Endothelial cell of hepatic sinusoid (primary cell): ENCODE data around the gene RPP30.

Experiments
- in situ Hi-C: cut with HindIII; loops from 2 replicates; pipeline ENCODE4 v1.10.0; 2017; ENCODE audit warnings: low sequenced_read_pairs

The RPP30 gene

GRCh38 chr10:90915766-90916075, 43.9 kb downstream of the RPP30 start:
- in situ Hi-C loops, result no loop called here

- in situ Hi-C loops, result no loop called here
Measured at GRCh38 chr10:90916392-90917237, 44.8 kb downstream of the RPP30 start.

- in situ Hi-C loops, result no loop called here
Measured at GRCh38 chr10:90917238-90917967, 45.6 kb downstream of the RPP30 start.

DNA sequence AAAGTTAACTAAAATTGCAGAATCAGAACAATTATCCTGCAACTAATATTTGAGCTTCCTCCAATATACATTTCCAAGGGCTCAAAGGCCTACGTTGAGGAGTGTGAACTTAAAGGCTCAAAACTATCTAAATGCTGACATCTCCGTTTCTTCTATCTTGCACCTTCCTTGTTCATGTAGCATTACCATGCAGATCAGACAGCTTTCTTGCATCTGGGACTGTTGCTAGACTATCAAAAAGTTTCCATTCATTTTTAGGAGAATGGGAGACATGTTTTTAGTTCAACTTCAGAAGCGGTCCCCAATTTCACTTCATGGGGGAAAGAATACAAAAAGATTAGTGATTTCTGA, 46.2 kb downstream of the RPP30 start:
- in situ Hi-C loops, result no loop called here

DNA sequence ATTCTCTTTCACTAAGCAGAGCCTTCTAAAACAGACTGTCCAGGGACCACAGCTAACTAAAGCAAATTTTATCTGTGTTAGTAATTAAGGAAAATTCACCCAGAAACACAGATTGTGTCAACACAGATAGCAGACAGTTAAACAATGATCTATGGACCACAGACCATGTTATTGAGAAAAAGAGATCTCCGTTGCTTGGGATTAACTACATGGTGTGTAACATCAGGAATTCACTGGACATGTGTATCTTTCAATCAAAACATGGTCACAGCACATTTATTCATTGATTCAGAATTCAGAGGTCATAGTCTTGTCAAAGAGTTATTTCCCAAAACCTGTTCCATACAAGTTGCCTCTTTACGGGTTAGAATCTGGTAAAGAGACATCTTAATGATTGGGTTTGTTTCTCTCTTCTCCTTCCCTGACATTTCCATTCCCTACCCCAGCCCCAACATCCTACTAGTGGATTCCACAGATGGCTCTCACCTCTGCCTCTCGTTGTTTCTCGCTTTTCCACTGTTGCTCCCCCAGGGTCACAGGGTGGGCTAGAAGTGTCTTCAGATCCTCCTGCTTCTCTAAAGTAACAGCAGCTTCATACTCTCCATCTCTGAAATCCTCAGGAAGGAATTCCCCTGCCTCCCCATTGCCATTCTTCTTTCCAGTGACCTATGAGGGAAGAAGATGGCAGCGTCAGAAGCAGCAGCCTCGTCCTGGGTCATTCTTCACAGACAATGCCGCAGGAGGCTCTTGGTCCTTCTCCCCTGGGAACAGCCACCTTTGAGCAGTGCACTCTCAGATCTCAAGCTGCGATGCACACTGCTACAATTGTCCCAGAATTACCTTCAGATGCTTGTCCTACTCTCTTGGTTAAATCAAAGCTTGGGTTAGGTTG, 48.2 kb downstream of the RPP30 start:
- in situ Hi-C loops, result no loop called here

DNA sequence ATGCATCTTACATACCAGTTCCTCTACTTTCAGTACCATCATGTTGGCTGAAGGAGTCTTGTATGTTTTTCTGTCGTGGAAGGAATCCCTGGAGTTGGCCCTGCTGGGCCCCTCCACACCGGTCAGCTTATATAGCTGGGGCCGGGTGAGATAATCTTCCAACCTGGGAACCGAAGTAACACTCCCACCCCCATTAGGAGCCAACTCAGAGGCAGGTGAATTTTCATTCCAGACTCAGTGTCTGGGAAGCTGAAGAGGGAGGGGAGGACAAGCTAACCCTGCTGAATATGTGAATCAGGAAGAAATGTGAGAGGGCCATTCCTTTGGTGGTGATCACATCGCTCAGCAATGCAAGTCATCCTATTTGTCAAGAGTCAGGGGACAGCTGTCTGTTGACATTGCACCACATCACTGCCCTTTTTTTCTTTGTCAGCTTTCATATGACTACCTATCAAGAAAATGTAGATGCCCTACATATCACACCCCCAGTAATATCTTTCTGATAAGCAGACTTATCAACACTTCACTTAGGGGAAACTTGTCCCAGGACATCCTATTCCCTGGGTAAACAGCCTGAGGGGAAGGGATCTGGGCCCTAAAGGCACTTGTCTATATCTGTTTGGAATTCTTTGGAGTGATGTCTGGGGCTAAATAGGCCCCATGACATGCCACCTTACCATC, 49.4 kb downstream of the RPP30 start, which contains the start of gene ANKRD1:
Gene ANKRD1, minus strand, starts transcription at position 102 of the 681 bp plus-strand sequence. Its CDS starts 60 bp downstream, at position 42.
- in situ Hi-C loops, result no loop called here

DNA sequence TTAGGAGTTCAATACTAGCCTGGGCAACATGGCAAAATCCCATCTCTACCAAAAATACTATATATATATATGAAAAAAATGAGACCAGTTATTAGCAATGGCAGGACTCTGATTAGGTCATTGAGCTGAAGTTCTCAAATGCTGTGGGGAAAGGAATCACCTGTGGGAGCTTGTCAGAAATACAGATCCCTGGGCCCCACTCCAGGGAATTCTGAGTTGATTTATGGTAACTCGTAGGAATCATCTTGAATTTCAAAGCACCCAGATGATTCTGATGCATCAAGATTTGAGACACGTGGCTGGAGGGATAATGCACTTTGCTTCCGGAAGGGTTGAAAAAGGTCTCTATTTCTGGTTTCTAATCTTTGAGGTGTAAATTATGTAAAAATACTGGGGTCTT, 50.1 kb downstream of the RPP30 start:
- in situ Hi-C loops, result no loop called here

DNA sequence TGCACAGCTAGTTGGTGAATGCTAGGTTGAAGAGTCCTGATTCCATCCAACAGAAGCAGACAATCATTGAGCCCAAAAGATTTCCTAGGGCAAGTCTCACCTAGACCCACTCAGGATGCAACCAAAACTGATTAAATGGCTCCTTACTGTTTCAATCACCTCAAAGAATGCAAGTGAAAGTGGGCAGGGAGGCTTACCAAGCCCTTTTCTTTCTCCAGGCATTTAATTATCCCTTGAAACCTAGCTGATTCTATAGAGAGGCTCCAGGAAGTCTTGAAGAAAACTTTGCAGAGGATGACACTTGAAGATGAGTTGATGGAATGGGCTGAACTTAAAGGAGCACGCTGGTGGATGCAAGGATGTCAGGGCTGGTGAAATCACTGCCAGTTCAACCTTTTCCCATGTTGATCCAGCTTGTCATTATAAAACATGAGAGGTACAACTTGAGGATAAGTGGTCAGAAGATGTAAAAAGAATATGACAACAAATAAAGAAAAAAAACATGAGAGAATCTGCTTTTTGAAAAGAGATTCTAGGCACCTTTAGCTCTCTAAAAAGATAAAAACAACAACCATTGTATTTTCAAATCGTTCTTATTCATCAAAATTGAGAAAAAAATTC, 51.4 kb downstream of the RPP30 start:
- in situ Hi-C loops, result no loop called here

- in situ Hi-C loops, result no loop called here
Measured at GRCh38 chr10:90924552-90924951, 52.8 kb downstream of the RPP30 start.

- in situ Hi-C loops, result no loop called here
Measured at GRCh38 chr10:90925079-90926029, 53.6 kb downstream of the RPP30 start.

DNA sequence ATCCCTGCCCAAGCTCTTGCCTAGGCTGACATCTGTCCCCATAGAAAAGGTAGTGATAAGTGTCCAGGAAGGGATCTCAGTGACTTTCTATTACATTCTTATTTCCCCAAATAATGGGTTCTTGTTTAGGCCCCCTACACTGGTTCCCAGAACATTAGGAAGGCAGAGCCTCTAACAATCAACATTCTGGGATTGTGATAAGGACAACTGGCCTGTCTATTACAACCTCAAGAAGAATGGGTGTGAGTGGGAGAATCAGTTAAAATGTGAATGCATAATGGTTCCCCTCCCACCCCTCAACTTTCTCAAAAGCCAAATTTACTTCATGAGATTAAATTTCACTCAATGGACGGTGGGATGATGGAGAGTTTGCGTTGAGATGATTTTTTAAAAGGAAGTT, 55.5 kb downstream of the RPP30 start:
- in situ Hi-C loops, result no loop called here

GRCh38 chr10:90929179-90929578, 57.4 kb downstream of the RPP30 start:
- in situ Hi-C loops, result no loop called here

DNA sequence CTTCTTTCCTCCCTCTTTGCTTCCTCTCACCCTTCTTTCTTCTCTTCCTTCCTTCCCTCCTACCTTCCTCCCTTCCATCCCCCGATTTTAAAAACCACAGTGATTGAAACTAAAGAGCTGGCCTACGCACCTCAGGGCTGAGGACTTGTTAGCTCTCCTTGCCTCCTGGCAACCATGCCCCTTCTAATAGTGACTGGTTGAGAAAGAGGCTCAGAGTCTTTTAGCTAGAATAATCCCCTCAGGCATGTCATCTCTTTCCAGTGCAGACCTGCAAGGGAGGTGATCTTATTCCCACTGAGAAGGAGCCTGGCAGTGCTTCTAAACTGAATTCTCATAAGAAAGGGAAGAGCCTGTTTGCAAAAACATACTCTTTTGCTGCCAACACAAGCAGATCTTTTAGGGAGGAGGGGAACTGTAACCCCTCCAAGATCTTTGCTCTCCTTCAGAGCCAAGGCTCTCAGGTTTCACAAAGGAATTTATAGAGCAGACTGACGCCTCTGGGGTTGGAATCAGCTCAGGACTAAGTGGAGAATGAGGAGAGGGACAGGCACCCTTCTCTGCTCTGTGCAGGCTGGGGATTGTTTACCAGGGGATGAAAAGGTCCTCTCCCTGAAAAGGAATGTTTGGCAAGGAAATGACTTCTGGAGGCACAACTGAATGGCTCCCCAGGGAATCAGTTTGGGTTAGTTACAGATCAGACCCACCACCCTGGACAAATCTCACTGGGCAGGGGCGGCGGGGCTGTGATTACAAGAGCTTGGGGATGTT, 58.5 kb downstream of the RPP30 start:
- in situ Hi-C loops, result no loop called here

DNA sequence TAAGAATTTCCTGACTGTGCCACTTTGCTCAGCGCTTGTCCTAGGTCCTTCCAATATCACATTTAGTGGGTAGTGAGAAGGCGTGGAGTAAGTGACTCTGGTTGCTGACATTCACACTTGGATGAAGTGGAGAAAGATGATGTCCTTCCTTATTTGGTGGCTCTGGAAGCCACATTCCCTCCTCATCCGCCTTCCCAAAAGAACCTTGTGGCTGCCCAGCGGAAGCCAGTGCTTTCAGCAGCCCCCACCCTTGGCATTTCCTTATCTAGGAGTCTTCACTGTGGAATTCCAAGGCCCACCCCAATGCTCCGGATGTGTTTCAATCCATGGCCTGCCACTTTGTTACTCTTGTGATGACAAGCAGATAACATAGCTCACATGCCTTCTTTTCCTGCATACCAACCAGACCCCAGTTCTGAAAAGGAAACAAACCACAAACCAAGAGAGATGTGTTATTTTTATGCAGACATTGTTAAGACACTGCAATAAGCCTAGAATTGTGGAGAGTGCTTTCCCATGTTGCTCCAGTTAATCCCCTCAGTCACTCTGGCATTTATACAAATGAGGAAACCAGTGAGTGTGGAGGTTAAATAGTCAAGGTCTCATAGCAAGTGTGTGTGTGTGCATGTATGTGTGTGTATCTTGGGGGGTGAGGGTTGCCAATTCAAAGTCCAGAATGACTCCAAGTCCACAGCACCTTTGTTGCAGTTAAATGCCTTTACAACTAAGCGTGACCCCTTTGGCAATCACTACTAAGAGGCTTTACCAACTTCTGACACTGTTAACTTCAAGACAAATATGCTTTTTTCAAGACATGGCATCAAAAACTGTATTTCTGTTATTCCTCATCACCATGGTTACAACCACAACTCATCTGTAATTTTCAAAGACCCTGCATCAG, 59.4 kb downstream of the RPP30 start:
- in situ Hi-C loops, result no loop called here

GRCh38 chr10:90935581-90936275, 64.0 kb downstream of the RPP30 start:
- in situ Hi-C loops, result no loop called here

DNA sequence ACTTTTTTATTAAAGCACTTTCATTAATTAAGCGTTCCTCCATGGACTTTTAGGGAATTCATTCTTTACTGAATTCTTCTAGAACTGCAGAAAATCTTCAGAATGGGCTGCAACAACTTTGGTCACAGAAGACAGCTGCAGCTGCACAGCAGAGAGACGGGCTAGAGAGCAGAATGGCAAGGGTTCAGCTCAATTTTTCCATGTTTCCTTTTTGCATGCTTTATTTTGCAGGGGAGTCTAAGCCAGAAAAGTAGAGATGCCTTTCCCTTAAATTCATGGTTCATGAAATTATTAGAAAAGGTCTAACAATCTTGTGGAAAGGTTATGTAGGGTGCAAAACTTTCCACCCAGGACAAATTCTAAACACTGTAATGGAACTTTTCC, 64.5 kb downstream of the RPP30 start:
- in situ Hi-C loops, result no loop called here

GRCh38 chr10:90937645-90938258, 66.0 kb downstream of the RPP30 start:
- in situ Hi-C loops, result no loop called here
